H9 (cell line): Measurements from ENCODE around the gene LDB3. TPM values are rescaled to one million over a fixed set of nuclear protein-coding genes. Genes with fewer than 3 reads are reported as not detected.

Source experiments
- DNase-seq: peaks from one replicate; pipeline ENCODE4 v3.0.0-alpha.2; 2017
- H2AFZ ChIP-seq: one replicate; pipeline ENCODE4 v1.6.1; 2013; ENCODE audit warnings: mild to moderate bottlenecking, low read length, control low read depth, moderate library complexity
- H2AK5ac ChIP-seq: 2 replicates; pipeline ENCODE4 v1.6.1; 2013; ENCODE audit warnings: low read length, control low read depth, mixed read lengths; ENCODE audit not compliant: insufficient read length
- H2BK120ac ChIP-seq: one replicate; pipeline ENCODE4 v1.6.1; 2013; ENCODE audit warnings: low read depth, mild to moderate bottlenecking, low read length, control low read depth, inconsistent platforms; ENCODE audit not compliant: poor library complexity, severe bottlenecking
- H2BK12ac ChIP-seq: 2 replicates; pipeline ENCODE4 v1.6.1; 2013; ENCODE audit warnings: low read length, control low read depth, mixed read lengths, low read depth; ENCODE audit not compliant: insufficient read length
- H2BK15ac ChIP-seq: 2 replicates; pipeline ENCODE4 v1.6.1; 2013; ENCODE audit warnings: low read depth, low read length, control low read depth
- H2BK20ac ChIP-seq: one replicate; pipeline ENCODE4 v1.6.1; 2013; ENCODE audit warnings: low read depth, mild to moderate bottlenecking, low read length, control low read depth, inconsistent platforms; ENCODE audit not compliant: poor library complexity, severe bottlenecking
- H2BK5ac ChIP-seq: 2 replicates; pipeline ENCODE4 v1.6.1; 2013; ENCODE audit warnings: low read length, control low read depth, mixed read lengths; ENCODE audit not compliant: insufficient read length
- H3K14ac ChIP-seq: 2 replicates; pipeline ENCODE4 v1.6.1; 2013; ENCODE audit warnings: low read length, control low read depth; ENCODE audit not compliant: insufficient read depth
- H3K18ac ChIP-seq: 2 replicates; pipeline ENCODE4 v1.6.1; 2013; ENCODE audit warnings: low read depth, mild to moderate bottlenecking, mixed read lengths, low read length, control low read depth; ENCODE audit not compliant: insufficient read length
- H3K23ac ChIP-seq: 2 replicates; pipeline ENCODE4 v1.6.1; 2013; ENCODE audit warnings: low read length, control low read depth, mixed read lengths, low read depth; ENCODE audit not compliant: insufficient read length
- H3K23me2 ChIP-seq: 2 replicates; pipeline ENCODE4 v1.6.1; 2013; ENCODE audit warnings: low read depth, mild to moderate bottlenecking, mixed read lengths, low read length, control low read depth; ENCODE audit not compliant: insufficient read length, poor library complexity, severe bottlenecking
- H3K27ac ChIP-seq: 2 replicates; pipeline ENCODE4 v1.5.1; 2013; ENCODE audit warnings: low read length, control low read depth, mixed read lengths, low read depth; ENCODE audit not compliant: insufficient read length
- H3K27me3 ChIP-seq: 2 replicates; pipeline ENCODE4 v1.6.1; 2013; ENCODE audit warnings: low read length, control low read depth, inconsistent platforms; ENCODE audit not compliant: insufficient read depth
- H3K4ac ChIP-seq: 2 replicates; pipeline ENCODE4 v1.6.1; 2013; ENCODE audit warnings: low read depth, mild to moderate bottlenecking, control low read depth, inconsistent platforms, low read length, moderate library complexity
- H3K4me1 ChIP-seq: 2 replicates; pipeline ENCODE4 v1.6.1; 2013; ENCODE audit warnings: low read length, control low read depth, inconsistent platforms; ENCODE audit not compliant: insufficient read depth
- H3K4me2 ChIP-seq: 2 replicates; pipeline ENCODE4 v1.6.1; 2013; ENCODE audit warnings: low read length, control low read depth, mixed read lengths; ENCODE audit not compliant: insufficient read length, insufficient read depth
- H3K56ac ChIP-seq: 2 replicates; pipeline ENCODE4 v1.6.1; 2013; ENCODE audit warnings: low read depth, mild to moderate bottlenecking, mixed read lengths, low read length, control low read depth; ENCODE audit not compliant: insufficient read length
- H3K79me1 ChIP-seq: 2 replicates; pipeline ENCODE4 v1.6.1; 2013; ENCODE audit warnings: low read depth, mild to moderate bottlenecking, moderate library complexity, low read length, control low read depth, inconsistent platforms; ENCODE audit not compliant: insufficient read depth, poor library complexity, severe bottlenecking
- H3K79me2 ChIP-seq: 2 replicates; pipeline ENCODE4 v1.6.1; 2013; ENCODE audit warnings: low read length, control low read depth, inconsistent platforms; ENCODE audit not compliant: insufficient read depth
- H3K9ac ChIP-seq: 2 replicates; pipeline ENCODE4 v1.6.1; 2013; ENCODE audit warnings: low read length, control low read depth, mixed read lengths; ENCODE audit not compliant: insufficient read length; ENCODE audit errors: extremely low read depth
- H3K9me3 ChIP-seq: one replicate; pipeline ENCODE4 v1.6.1; 2013; ENCODE audit warnings: low read depth, low read length, inconsistent platforms; ENCODE audit not compliant: control insufficient read depth
- H3T11ph ChIP-seq: one replicate; pipeline ENCODE4 v1.6.1; 2013; ENCODE audit warnings: mild to moderate bottlenecking, low read length, control low read depth, inconsistent platforms
- H4K20me1 ChIP-seq: one replicate; pipeline ENCODE4 v1.6.1; 2013; ENCODE audit not compliant: control insufficient read depth, insufficient read length, insufficient read depth
- H4K5ac ChIP-seq: 2 replicates; pipeline ENCODE4 v1.6.1; 2013; ENCODE audit warnings: low read depth, mild to moderate bottlenecking, mixed read lengths, low read length, control low read depth; ENCODE audit not compliant: insufficient read length
- H4K8ac ChIP-seq: replicated peaks from 2 replicates; pipeline ENCODE4 v1.6.1; 2013; ENCODE audit warnings: low read length, control low read depth, mixed read lengths, low read depth; ENCODE audit not compliant: insufficient read length
- H4K91ac ChIP-seq: 2 replicates; pipeline ENCODE4 v1.6.1; 2013; ENCODE audit warnings: low read depth, mild to moderate bottlenecking, moderate library complexity, mixed read lengths, low read length, control low read depth; ENCODE audit not compliant: insufficient read length
- H3K27ac Mint-ChIP-seq, 3 experiments: 2 replicates in 2 of 3; 3 replicates in 1 of 3; pipeline ENCODE4 v1.8.0; 2020 to 2021; ENCODE audit warnings: mixed read lengths in 3 of 3, mild to moderate bottlenecking in 1 of 3, moderate library complexity in 1 of 3
- H3K27me3 Mint-ChIP-seq: 2 replicates; pipeline ENCODE4 v1.8.0; 2021; ENCODE audit warnings: low read depth, mild to moderate bottlenecking, moderate library complexity, mixed read lengths
- H3K36me3 Mint-ChIP-seq, 3 experiments: 2 replicates in 2 of 3; 3 replicates in 1 of 3; pipeline ENCODE4 v1.8.0; 2020 to 2021; ENCODE audit warnings: low read depth in 3 of 3, mixed read lengths in 3 of 3; ENCODE audit not compliant: insufficient read depth in 1 of 3
- H3K4me1 Mint-ChIP-seq, 2 experiments: 2 replicates each; pipeline ENCODE4 v1.8.0; 2020; ENCODE audit warnings: mixed read lengths in 2 of 2
- H3K4me3 Mint-ChIP-seq, 2 experiments: 2 replicates in 1 of 2; 3 replicates in 1 of 2; pipeline ENCODE4 v1.8.0; 2020 to 2021; ENCODE audit warnings: mild to moderate bottlenecking in 2 of 2, mixed read lengths in 2 of 2, moderate library complexity in 1 of 2
- H3K9me3 Mint-ChIP-seq, 2 experiments: 2 replicates in 1 of 2; 3 replicates in 1 of 2; pipeline ENCODE4 v1.8.0; 2020; ENCODE audit warnings: mild to moderate bottlenecking in 2 of 2, mixed read lengths in 2 of 2, moderate library complexity in 1 of 2
- WGBS: extraction: QIAGEN DNeasy Blood & Tissue Kit; methylation state at CpG from one replicate; pipeline ENCODE4 v1.1.7; 2013; ENCODE audit warnings: missing lambda C conversion rate, low lambda C conversion rate, mixed read lengths; ENCODE audit not compliant: insufficient read length; ENCODE audit errors: extremely low coverage; 5-methylcytosine and 5-hydroxymethylcytosine counted together
- total RNA-seq: library from RNA; stranded (reverse); gene quantifications from 2 replicates; pipeline ENCODE4 v1.2.1, GENCODE V29; 2021
- TF ChIP-seq, protein P1 (sequence below): fragments of 200-600 bp; sonication (generic); conservative IDR thresholded peaks from 3 replicates; pipeline ENCODE4 v1.8.0; 2021; ENCODE audit warnings: antibody characterized with exemption, mild to moderate bottlenecking

Gene LDB3
- total RNA-seq, 1 experiment from 2014 or later, result 0.17 TPM

- H2BK20ac ChIP-seq, result no peak overlapping the region
- no peak overlapping the region for H3K9ac ChIP-seq
- TF ChIP-seq, protein P1, sequence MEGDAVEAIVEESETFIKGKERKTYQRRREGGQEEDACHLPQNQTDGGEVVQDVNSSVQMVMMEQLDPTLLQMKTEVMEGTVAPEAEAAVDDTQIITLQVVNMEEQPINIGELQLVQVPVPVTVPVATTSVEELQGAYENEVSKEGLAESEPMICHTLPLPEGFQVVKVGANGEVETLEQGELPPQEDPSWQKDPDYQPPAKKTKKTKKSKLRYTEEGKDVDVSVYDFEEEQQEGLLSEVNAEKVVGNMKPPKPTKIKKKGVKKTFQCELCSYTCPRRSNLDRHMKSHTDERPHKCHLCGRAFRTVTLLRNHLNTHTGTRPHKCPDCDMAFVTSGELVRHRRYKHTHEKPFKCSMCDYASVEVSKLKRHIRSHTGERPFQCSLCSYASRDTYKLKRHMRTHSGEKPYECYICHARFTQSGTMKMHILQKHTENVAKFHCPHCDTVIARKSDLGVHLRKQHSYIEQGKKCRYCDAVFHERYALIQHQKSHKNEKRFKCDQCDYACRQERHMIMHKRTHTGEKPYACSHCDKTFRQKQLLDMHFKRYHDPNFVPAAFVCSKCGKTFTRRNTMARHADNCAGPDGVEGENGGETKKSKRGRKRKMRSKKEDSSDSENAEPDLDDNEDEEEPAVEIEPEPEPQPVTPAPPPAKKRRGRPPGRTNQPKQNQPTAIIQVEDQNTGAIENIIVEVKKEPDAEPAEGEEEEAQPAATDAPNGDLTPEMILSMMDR, result peak; percentile 72
- no peaks in the 10 kb centered on the region for H3K36me3 Mint-ChIP-seq
- DNase-seq, result peak; percentile 72
- H3K79me1 ChIP-seq, result no peaks in the 10 kb centered on the region
- no peaks in the 10 kb centered on the region for H3K9me3 Mint-ChIP-seq
- no peaks in the 10 kb centered on the region for H3K9me3 ChIP-seq
- H3K4me1 Mint-ChIP-seq, result peaks cover 29 to 31% of the 10 kb centered on the region in 2 experiments
- no peaks in the 10 kb centered on the region for H3K23me2 ChIP-seq
- H3K18ac ChIP-seq, result no peak overlapping the region
- H2BK120ac ChIP-seq, result no peak overlapping the region
- no peak overlapping the region for H2BK15ac ChIP-seq
- H4K20me1 ChIP-seq, result no peaks in the 10 kb centered on the region
- H3K27ac Mint-ChIP-seq, result peak overlapping the region in 1 of 3 experiments; percentile 80; a peak in 2 of 7 replicates
- H3K4me1 ChIP-seq, result peaks cover 4% of the 10 kb centered on the region; the same call in 1 of the 2 replicates
- H3K56ac ChIP-seq, result no peak overlapping the region
- H3K27me3 ChIP-seq, result no peaks in the 10 kb centered on the region
- no peak overlapping the region for H4K91ac ChIP-seq
- H3K79me2 ChIP-seq, result no peaks in the 10 kb centered on the region
- no peak overlapping the region for H3K14ac ChIP-seq
- no peak overlapping the region for H3K4ac ChIP-seq
- no peak overlapping the region for H4K5ac ChIP-seq
- H2BK12ac ChIP-seq, result no peak overlapping the region
- WGBS, result no CpG with 5 or more reads among the region's 10 CpGs
- no peak overlapping the region for H2AFZ ChIP-seq
- H2BK5ac ChIP-seq, result no peak overlapping the region
- H4K8ac ChIP-seq, result no peak overlapping the region
- H3K4me2 ChIP-seq, result no peak overlapping the region
- no peak overlapping the region for H3K27ac ChIP-seq
- no peak overlapping the region for H3T11ph ChIP-seq
- no peak overlapping the region for H3K23ac ChIP-seq
- H2AK5ac ChIP-seq, result no peak overlapping the region
- H3K27me3 Mint-ChIP-seq, result peaks cover 7% of the 10 kb centered on the region
- H3K4me3 Mint-ChIP-seq, result no peak overlapping the region
These were observed 25.5 kb downstream of the LDB3 start for GRCh38 chr10:86693721-86694369.
